RKO (cell line): ENCODE measurements around the gene EVI5L.

Experiments used
- DNase-seq: peaks from one replicate; pipeline ENCODE4 v3.0.0-alpha.2; 2016; ENCODE audit warnings: low spot score

Gene EVI5L

GRCh38 chr19:7872306-7873204 is 42.5 kb downstream of the EVI5L start:
- DNase-seq, result no peak

DNA sequence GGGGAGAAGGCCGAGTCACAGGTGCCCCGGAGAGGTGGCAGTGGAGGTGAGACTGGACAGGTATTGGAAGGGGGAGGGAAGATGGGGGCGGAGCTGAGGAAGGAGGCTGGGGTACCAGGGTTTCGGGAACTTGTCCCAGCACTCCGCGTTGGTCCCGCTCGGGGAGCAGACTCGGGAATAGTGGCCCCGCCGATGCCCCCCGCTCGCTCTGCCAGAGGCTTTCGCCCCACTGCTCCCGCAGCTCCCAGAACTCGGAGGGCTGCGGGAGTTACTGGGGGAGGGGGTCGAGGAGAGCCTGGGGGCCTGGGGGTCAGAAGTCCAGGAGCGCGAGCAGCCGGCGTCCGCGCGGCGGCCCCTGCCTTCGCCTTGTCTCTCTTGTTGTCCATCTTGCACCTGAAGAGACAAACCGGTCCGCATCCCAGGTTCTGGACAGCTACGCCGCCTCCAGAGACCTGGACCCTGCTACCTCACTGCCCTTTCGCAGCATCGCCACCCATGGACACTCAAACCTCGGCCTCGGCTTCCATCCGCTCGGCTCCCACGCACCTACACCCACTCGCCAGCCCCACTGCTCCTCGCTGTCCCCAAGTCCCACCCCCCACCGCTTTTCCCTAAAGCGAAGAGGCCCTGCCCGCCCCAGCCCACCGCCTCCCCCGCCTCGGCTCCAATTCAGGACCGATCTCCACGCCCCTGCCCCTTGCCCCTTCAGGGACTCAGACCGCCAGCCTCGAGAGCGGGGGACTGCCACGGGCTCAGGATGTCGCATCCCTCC is 43.5 kb downstream of the EVI5L start:
- no peak for DNase-seq

GRCh38 chr19:7874076-7874896 is 44.3 kb downstream of the EVI5L start, which contains the start of gene PRR36:
Gene PRR36 (minus strand): TSS chr19:7874390. CDS start chr19:7873689, 701 bp downstream.
- DNase-seq, result no peak

- no peak for DNase-seq
Observed at GRCh38 chr19:7874897-7875273, 44.9 kb downstream of the EVI5L start.

DNA sequence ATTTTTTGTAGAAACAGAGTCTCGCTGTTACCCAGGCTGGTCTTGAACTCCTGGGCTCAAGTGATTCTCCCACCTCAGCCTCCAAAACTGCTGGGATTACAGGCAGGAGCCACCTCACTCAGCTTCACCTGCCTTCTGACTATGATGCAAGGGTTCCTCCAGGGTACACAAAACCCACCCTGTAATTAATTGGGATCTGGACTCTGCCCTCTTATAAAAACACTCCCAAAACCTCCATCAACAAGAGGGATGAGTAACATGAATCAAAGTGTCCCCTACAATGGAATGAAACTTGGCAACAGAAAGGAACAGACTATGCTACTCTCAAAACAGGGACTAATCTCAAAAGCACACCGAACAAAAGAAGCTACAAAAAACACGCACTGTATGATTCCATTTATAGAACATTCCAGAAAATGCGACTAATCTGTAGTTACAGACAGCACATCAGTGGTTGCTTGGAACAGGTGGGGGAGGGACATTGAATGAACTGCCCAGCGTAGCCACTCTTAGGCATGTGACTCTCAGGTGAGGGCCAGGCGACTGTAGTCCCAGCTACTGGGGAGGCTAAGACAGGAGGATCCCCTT is 47.3 kb downstream of the EVI5L start:
- no peak for DNase-seq

- DNase-seq, result no peak
Observed at GRCh38 chr19:7879111-7879807, 49.2 kb downstream of the EVI5L start.

GRCh38 chr19:7879836-7880235 is 49.8 kb downstream of the EVI5L start:
- DNase-seq, result no peak

- no peak for DNase-seq
Observed at GRCh38 chr19:7881910-7882309, 51.9 kb downstream of the EVI5L start.

DNA sequence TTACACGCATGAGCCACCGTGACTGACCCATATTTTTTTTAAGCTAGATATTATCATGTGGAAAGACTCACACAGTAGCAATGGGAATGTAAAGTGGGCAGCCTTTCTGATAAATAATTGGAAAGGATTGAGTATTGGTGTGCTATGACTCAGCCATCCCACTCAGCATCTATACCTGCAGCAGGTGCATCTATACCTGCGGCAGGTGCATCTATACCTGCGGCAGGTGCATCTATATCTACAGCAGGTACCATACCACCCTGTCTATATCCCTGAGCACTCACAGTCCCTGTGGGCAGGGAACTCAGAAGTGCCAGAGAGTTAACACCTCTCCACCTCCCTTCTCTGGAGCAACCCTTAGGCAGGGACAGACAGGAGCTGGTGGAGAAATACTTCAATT is 53.1 kb downstream of the EVI5L start:
- DNase-seq, result no peak

GRCh38 chr19:7883796-7884570 is 54.0 kb downstream of the EVI5L start:
- no peak for DNase-seq

DNA sequence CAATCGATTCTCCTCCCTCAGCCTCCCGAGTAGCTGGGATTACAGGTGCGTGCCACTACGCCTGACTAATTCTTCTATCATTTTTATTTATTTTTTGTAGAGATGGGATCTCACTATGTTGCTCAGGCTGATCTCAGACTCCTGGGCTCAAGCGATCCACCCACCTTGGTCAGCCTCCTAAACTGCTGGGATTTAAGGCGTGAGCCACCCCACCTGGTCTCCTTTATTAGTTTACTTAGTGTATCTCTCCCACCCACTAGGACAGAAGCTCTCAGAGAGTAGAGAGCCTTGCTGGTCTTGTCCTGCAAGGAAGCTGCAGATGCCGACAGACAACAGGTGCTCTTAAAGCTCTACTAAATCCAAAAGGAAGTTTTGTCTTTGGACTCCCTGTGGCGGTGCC is 55.8 kb downstream of the EVI5L start:
- no peak for DNase-seq

DNA sequence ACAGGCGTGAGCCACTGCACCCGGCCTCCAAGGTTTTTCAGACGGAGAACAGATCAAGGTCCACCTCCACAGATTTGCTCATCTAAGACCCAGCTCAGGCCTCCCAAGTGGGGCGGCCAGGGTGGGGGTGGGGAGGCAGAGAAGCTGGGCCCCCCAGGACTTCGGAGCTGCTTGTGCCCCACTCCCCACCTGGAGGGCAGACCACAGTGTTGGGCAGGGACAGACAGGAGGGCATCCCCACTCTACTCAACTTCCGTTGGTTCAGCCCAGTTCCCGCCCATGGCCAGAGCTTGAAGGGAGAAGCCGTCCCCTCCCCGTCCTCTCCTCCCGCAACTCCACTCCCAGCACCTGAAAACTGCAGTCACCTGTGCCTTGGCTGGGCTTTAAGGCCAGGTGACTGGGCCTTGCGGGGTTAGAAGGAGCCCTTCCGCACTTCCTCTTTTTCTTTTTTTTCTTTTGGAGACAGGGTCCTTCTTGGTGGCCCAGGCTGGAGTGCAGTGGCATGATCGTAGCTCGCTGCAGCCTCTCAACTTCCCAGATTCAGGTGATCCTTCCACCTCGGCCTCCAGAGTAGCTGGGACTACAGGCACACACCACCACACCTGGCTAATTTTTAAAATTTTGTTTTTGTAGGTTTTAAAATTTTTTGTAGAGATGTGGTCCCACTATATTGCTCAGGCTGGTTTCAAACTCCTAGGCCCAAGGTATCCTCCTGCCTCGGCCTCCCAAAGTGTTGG is 57.6 kb downstream of the EVI5L start:
- DNase-seq, result no peak

GRCh38 chr19:7888145-7888825 is 58.3 kb downstream of the EVI5L start, which contains the start of gene LRRC8E:
Gene LRRC8E (plus strand): TSS chr19:7888510. CDS start chr19:7895604, 7,094 bp downstream.
- peak; percentile 77 for DNase-seq

- no peak for DNase-seq
Observed at GRCh38 chr19:7888826-7889217, 58.8 kb downstream of the EVI5L start.

DNA sequence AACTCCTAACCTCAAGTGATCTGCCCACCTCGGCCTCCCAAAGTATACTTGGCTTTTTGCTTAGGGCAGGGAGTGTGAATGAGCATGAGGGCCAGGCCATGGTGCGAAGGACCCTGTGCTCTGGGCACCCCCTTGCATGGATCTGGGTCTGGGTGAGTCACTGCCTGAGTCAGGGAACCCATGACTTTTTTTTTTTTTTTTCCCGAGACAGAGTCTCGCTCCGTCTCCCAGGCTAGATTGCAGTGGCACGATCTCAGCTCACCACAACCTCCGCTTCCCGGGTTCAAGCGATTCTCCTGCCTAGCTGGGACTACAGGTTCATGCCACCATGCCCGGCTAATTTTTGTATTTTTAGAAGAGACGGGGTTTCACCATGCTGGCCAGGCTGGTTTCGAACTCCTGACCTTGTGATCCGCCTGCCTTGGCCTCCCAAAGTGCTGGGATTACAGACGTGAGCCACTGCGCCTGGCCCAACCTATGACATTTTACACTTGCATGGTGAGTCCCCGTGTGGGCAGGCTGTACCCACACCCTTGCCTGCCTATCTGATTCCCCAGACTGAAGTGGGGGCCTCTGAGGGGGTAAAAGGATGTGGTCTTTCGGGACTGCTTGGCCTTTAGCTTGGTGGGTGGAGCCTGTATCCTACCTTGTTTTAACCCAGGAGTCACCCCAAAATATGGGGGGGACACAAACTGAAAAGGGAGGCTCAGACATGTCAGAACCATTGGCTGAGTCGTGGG is 63.5 kb downstream of the EVI5L start:
- DNase-seq, result peak; percentile 64

DNA sequence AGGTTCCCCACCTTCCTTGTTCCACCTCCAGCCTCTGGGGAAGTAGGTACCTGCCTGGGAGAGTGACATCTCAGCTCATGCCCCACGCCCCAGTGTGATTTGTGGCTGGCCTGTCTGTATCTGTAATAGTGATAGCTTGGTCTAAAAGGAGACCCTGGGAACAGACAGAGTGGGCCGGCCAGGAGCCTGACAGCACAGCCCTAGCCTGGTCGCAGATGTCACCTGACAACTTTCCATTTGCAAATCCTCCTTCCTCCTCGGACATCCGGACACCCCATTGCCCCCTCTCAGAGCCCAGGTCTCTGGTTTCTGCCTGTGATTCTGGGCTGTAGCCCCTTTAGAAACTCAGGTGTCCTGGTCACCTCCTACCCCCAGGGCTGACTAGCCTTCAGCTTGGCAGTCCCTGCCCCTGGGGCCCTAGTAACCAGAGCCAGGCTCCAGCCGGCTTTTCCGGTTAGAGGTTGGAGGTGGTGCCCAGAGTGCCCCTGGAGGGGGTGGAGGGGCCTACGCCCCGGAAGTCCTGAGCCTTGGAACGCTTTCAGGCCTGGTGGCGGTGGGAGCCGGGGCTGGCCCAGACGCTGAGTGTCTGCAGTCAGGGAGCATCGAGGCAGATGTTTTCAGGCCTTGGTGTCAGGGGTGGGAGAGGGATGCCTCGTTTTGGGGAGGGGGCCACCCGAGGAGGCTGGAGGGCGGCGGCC is 64.7 kb downstream of the EVI5L start:
- no peak for DNase-seq

DNA sequence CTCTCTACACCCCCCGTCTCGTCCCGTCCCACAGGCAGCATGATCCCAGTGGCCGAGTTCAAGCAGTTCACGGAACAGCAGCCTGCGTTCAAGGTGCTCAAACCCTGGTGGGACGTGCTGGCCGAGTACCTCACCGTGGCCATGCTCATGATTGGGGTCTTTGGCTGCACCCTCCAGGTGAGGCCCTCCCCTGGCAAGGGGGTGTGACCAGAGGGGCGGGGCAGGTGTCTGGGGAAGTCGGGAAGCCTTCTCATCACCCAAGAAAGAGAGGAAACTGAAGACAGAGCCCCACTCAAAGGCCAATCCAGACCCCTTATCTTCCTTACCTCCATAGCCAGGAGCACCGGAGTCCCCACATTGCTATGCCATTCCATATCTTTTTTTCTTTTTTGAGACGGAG is 65.5 kb downstream of the EVI5L start:
- DNase-seq, result no peak

DNA sequence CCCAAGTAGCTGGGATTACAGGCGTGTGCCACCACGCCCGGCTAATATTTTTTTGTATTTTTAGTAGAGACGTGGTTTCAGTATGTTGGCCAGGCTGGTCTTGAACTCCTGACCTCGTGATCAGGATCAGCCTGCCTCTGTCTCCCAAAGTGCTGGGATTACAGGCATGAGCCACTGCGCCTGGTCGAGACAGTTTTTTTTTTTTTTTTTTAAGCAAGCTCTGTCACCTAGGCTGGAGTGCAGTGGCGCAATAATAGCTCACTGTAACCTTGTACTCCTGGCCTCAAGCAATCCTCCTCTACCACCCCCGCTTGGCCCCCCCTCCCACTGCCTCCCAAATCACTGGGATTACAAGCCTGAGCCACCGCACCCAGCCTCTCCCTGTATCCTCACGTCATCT is 67.3 kb downstream of the EVI5L start:
- DNase-seq, result no peak
